Prostate gland (tissue), 2 donors: ENCODE data around the gene ENTPD8. TPM values are rescaled to one million over a fixed set of nuclear protein-coding genes. Genes with fewer than 3 reads are reported as not detected.
A peak's percentile ranks its signal among the peaks of the same experiment; 100 is the strongest.

Source experiments
- DNase-seq: peaks from one replicate; pipeline ENCODE4 v3.0.0-alpha.2; 2019; ENCODE audit warnings: low spot score
- H3K27ac ChIP-seq, 2 donors: fragments of 200-600 bp; sonication (generic); 2 replicates each; pipeline ENCODE4 v1.5.1; 2017 to 2019
- H3K27me3 ChIP-seq: fragments of 200-600 bp; sonication (generic); replicated peaks from 2 replicates; pipeline ENCODE4 v1.5.1; 2019; ENCODE audit not compliant: insufficient read depth
- H3K36me3 ChIP-seq, 2 donors: fragments of 200-600 bp; sonication (generic); 1 replicate in 1 of 2; 2 replicates in 1 of 2; pipeline versions ENCODE4 v1.5.1 to v1.8.1; 2017 to 2019
- H3K4me1 ChIP-seq: fragments of 200-600 bp; sonication (generic); replicated peaks from 2 replicates; pipeline ENCODE4 v1.5.1; 2019
- H3K4me3 ChIP-seq, 2 donors: fragments of 200-600 bp; sonication (generic); 2 replicates each; pipeline ENCODE4 v1.5.1; 2017 to 2019
- H3K9me3 ChIP-seq: fragments of 200-600 bp; sonication (generic); 2 replicates; pipeline ENCODE4 v1.5.1; 2017
- POLR2A ChIP-seq: fragments of 450-650 bp; IDR thresholded peaks from one replicate; pipeline ENCODE4 v1.6.1; 2016; ENCODE audit warnings: antibody characterized with exemption, mild to moderate bottlenecking
- POLR2AphosphoS5 ChIP-seq: sonication (generic); formaldehyde crosslinking; IDR thresholded peaks from one replicate; pipeline ENCODE4 v1.6.1; 2017; ENCODE audit warnings: antibody characterized with exemption
- WGBS: methylation state at CpG from one replicate; pipeline ENCODE4 v1.1.5; 2018; 5-methylcytosine and 5-hydroxymethylcytosine counted together
- intact Hi-C: fragments of 100-400 bp; cut with DNase I; formaldehyde crosslinking; loops from one replicate; pipeline ENCODE4 v1.14.2; 2022
- total RNA-seq, 2 donors: library from RNA; depleted of rRNA; stranded (reverse); fragments of >200 nt; gene quantifications; one replicate each; pipeline ENCODE4 v1.1.0, GENCODE V29; 2016
- TF ChIP-seq, protein P1 (sequence below), 4 experiments: fragments of 200-600 bp in 2 of 4; fragments of 450-650 bp in 2 of 4; sonication (generic) in 2 of 4; IDR thresholded peaks; 1 replicate in 3 of 4; 2 replicates in 1 of 4; pipeline ENCODE4 v1.5.1; 2016 to 2019; ENCODE audit warnings: antibody characterized with exemption in 4 of 4, mild to moderate bottlenecking in 2 of 4, moderate library complexity in 2 of 4

Gene ENTPD8
- total RNA-seq, 2 donors from 2014 or later: 1.8 TPM

DNA sequence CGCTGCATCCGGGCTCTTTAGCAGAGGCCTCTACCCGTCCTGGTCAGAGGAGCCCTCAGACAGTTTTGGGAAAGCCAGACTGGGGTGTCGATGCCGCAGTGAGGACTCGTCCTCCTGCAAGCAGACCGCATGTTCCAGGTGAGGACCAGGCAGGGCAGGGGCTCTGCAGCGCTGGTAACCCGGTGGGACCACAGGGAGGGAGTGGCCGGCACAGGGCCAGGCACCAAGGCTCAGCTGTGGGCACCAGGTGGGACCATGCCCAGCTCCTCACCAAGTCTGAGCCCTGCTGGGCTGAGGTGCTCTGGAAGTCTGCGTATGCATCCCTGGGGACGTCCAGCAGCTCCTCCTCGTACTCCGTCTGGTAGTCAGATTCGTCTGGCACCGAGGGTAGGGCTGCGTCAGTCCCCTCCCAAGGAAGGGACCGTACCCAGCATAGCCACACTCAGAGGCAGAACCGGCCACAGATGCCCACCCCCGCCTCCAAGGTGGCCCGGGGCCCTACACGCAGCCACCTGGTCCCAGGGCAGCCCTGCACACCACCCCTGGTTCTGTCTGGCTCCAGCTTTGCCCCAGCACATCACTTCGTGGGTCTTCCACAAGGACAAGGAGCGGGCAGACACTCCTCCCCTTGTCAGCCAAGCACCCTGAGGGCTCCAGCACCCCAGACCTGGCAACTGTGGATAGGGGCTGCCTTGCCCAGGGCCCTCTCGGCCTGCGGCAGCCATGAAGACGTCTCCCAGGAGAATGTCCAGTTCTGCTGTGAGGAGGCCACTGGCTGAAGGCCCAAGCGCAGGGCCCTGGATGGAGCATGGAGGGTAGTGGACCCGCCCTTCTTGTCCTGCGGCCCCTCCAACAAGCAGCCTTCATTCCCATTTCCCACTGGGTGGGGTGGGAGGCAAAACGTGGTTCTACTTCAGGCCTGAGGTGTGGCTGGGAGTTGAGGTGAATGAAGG lies 19.5 kb upstream of the ENTPD8 start:
- WGBS: 92% methylated on average over 28 of the region's 31 CpGs
- DNase-seq: no peak

DNA sequence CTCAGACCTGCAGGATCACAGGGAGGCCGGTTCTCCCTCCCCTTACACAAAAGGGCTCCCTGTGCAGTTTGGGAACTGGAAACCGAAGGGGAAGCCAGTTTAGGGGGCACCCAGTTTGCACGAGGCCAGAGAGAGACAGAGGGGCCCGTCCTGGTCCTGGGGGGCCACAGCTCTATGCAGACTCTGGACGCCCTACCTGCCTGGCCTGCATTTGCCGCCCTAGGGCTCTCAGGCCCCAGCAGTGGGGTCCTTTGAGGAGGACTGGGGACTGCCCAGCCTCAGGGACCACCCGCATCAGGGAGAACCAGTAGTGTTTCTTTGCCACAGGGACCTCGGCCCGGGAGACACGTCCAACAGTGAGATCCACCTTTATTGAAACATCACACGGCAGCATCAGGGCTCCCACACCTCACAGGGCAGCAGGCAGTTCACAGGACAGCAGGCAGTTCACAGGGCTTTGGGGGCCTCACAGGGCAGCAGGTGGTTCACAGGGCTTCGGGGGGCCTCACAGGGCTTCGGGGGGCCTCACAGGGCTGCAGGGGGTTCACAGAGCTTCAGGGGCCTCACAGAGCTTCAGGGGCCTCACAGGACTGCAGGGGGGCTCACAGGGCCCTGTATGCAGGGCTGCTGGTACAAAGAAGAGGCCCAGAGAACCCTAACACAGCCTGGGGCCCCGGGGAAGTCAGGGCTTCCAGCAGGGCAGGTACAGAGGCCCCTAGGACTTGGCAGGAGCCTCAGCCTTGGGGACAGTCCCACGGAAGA lies 18.6 kb upstream of the ENTPD8 start:
- 31% methylated on average over 15 of the region's 15 CpGs for WGBS
- Histone ChIP-seq H3K27me3 (no peaks in the 10 kb centered on the region), H3K9me3 (no peaks in the 10 kb centered on the region), H3K27ac (peak overlapping the region; percentile 58 to 69), H3K4me1 (peaks cover 9% of the 10 kb centered on the region), H3K36me3 (no peaks in the 10 kb centered on the region), H3K4me3 (peak overlapping the region; percentile 50 to 76)
- no peak for TF ChIP-seq POLR2AphosphoS5
- TF ChIP-seq POLR2A: no peak
- TF ChIP-seq, protein P1, sequence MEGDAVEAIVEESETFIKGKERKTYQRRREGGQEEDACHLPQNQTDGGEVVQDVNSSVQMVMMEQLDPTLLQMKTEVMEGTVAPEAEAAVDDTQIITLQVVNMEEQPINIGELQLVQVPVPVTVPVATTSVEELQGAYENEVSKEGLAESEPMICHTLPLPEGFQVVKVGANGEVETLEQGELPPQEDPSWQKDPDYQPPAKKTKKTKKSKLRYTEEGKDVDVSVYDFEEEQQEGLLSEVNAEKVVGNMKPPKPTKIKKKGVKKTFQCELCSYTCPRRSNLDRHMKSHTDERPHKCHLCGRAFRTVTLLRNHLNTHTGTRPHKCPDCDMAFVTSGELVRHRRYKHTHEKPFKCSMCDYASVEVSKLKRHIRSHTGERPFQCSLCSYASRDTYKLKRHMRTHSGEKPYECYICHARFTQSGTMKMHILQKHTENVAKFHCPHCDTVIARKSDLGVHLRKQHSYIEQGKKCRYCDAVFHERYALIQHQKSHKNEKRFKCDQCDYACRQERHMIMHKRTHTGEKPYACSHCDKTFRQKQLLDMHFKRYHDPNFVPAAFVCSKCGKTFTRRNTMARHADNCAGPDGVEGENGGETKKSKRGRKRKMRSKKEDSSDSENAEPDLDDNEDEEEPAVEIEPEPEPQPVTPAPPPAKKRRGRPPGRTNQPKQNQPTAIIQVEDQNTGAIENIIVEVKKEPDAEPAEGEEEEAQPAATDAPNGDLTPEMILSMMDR (IDR thresholded peaks at IDR 0.05): no peak
- intact Hi-C loops: no loop called here
- DNase-seq: no peak

More for the DNA sequence above, 19.5 kb upstream of the ENTPD8 start:
- H3K4me1 ChIP-seq: peaks cover 9% of the 10 kb centered on the region
- H3K27me3 ChIP-seq: no peaks in the 10 kb centered on the region
- intact Hi-C loops: no loop called here
- H3K9me3 ChIP-seq: no peaks in the 10 kb centered on the region
- H3K36me3 ChIP-seq: no peaks in the 10 kb centered on the region
- TF ChIP-seq, protein P1 (IDR thresholded peaks at IDR 0.05): no peak
- no peak for TF ChIP-seq POLR2A
- TF ChIP-seq POLR2AphosphoS5: no peak
- H3K4me3 ChIP-seq: no peak overlapping the region
- no peak overlapping the region for H3K27ac ChIP-seq

DNA sequence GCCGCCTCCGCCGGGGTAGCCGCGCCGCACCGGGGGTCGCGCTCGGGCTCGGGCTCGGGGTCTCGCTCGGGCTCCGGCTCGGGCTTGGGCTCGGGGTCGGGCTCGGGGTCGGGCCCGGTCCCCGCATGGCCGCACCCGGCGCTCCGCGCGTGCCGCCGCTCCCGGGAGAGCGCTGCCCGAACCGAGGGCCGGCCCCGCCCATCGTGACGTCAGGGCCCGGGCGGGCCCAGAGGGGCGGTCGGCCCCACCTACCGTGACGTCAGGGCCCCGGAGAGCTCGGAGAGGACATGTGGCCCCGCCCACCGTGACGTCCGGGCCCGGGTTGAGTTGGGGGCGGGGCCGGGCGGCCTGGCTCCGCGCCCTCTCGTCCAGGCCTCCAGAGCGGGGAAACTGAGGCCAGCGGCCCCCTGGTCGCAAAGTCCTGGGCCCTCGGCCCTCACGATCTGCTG lies 18.0 kb upstream of the ENTPD8 start, which contains the start of gene NSMF:
Gene NSMF, minus strand, starts transcription at position 183 of the 449 bp plus-strand sequence. CDS start 232 bp downstream, outside the sequence.
- Histone ChIP-seq H3K4me1 (peaks cover 12% of the 10 kb centered on the region), H3K36me3 (no peaks in the 10 kb centered on the region), H3K27me3 (no peaks in the 10 kb centered on the region), H3K27ac (peak within 1 kb of the TSS; percentile 68 to 69), H3K9me3 (no peaks in the 10 kb centered on the region), H3K4me3 (peak within 1 kb of the TSS; percentile 50 to 76)
- peak; percentile 95 for DNase-seq
- peak; percentile 88 for TF ChIP-seq POLR2AphosphoS5
- TF ChIP-seq, protein P1 (IDR thresholded peaks at IDR 0.05): peak in 1 of 4 experiments; percentile 14
- peak; percentile 86 for TF ChIP-seq POLR2A
- intact Hi-C loops: no loop called here
- no CpG with 5 or more reads among the region's 62 CpGs for WGBS

DNA sequence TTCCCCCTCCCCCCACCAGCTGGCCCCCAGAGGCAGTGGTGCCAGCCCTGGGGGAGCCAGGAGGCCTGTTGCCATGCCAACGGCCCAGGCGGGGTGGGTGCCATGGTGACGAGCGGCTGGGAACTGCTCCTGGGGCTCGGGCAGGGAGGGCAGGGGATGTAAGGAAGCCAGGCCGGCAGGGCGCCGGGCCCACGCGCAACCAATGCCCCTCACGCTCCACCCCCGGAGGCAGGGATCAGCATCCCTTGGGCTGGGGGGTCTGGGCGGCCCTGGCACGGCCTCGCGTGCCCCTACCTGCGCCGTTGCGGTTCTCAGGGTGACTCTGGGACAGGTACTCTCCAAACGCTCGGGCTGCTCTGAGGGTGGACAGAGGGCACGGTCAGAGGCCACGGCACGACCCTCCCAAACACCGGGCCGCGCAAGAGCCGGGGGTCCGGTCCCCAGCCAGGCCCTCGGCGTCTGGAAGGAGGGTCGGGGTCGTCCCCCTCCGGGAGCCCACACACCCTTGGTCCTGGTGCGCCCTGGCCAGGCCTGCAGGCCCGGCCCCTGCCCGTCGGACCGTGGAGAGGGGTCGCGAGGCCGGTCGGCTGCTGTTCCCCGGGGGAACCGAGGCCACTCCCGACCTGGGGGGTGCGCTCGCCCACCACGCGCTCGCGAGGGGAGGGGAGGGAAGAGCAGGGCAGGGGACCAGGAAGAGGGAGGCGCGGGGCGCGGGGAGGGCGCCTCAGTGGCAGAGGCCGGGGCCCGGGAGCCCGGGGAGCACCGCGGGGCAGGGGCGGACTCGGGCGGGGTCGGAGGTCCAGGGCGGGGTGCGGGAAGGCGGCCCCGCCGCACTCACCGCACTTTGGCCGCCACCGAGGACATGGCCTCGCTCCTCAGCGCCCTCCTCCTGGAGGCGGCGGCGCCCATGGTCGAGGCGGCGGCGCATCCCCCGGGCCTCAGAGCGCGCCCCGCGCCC lies 17.3 kb upstream of the ENTPD8 start:
- Histone ChIP-seq H3K4me3 (peak overlapping the region; percentile 50 to 76), H3K36me3 (no peaks in the 10 kb centered on the region), H3K9me3 (no peaks in the 10 kb centered on the region), H3K27ac (peak overlapping the region; percentile 68 to 69), H3K4me1 (peaks cover 12% of the 10 kb centered on the region), H3K27me3 (no peaks in the 10 kb centered on the region)
- TF ChIP-seq POLR2AphosphoS5: no peak
- TF ChIP-seq POLR2A: no peak
- TF ChIP-seq, protein P1 (IDR thresholded peaks at IDR 0.05): no peak
- no peak for DNase-seq
- intact Hi-C loops: no loop called here
- 5% methylated on average over 33 of the region's 88 CpGs for WGBS
